ENCODE results near the gene C1orf105. TPM values are rescaled to one million over a fixed set of nuclear protein-coding genes. Genes with fewer than 3 reads are reported as not detected.
A peak's percentile ranks its signal among the peaks of the same experiment; 100 is the strongest.

The C1orf105 gene
- total and polyA plus RNA-seq, 2 experiments from 2014 or later = not detected

- no peak overlapping the region for H3K4me2 ChIP-seq
- Mint-ChIP-seq H3K4me3 (no peak overlapping the region), H3K4me1 (0 out of 3 replicates have a peak, but pooled peaks cover 2% of the 10 kb centered on the region), H3K36me3 (ENCODE audit: low read depth) (no peaks in the 10 kb centered on the region; the same call in 2 of the 3 replicates), H3K9me3 (no peaks in the 10 kb centered on the region), H3K27me3 (ENCODE audit: insufficient read depth, low read depth, poor library complexity) (peaks cover 4% of the 10 kb centered on the region), H3K27ac (no peak overlapping the region)
- peak overlapping the region; percentile 52; the same call in 1 of the 2 replicates for H2AFZ ChIP-seq
- no peak overlapping the region for H3K27ac ChIP-seq (ENCODE audit: low read depth)
- TF ChIP-seq ETS1 (IDR thresholded peaks at IDR 0.05) = no peak
- no peak for TF ChIP-seq CREB1 (CRISPR knock-in tag; IDR thresholded peaks at IDR 0.05; ENCODE audit: low read depth)
- no peak for TF ChIP-seq POLR2AphosphoS5 (IDR thresholded peaks at IDR 0.05; ENCODE audit: low read depth)
- no peak for TF ChIP-seq STAT1 (IDR thresholded peaks at IDR 0.05; ENCODE audit: unreplicated experiment)
- no peak for TF ChIP-seq ZNF331 (CRISPR knock-in tag; IDR thresholded peaks at IDR 0.05; ENCODE audit: low read depth)
- TF ChIP-seq ZNF114 (CRISPR knock-in tag; IDR thresholded peaks at IDR 0.05) = no peak
- no peak for TF ChIP-seq CTCF (conservative IDR thresholded peaks at IDR 0.05; ENCODE audit: low read depth in 2 of 2)
- no peak for TF ChIP-seq EZH2 (IDR thresholded peaks at IDR 0.05; ENCODE audit: low read depth, unreplicated experiment)
- no peak for TF ChIP-seq REST (IDR thresholded peaks at IDR 0.05; ENCODE audit: unreplicated experiment)
- TF ChIP-seq ZNF462 (CRISPR knock-in tag; IDR thresholded peaks at IDR 0.05) = no peak
- TF ChIP-seq JUNB (IDR thresholded peaks at IDR 0.05; ENCODE audit: unreplicated experiment) = no peak
- TF ChIP-seq NANOG (IDR thresholded peaks at IDR 0.05; ENCODE audit: borderline replicate concordance) = no peak
- no peak for TF ChIP-seq EZH2phosphoT487 (IDR thresholded peaks at IDR 0.05; ENCODE audit: unreplicated experiment)
- H3K4me1 ChIP-seq (ENCODE audit: insufficient read depth) = no peaks in the 10 kb centered on the region; the same call in 1 of the 2 replicates
- no peaks in the 10 kb centered on the region for H3K36me3 ChIP-seq (ENCODE audit: insufficient read depth)
- no peaks in the 10 kb centered on the region for H3K79me2 ChIP-seq (replicated peaks; ENCODE audit: insufficient read depth)
- DNase-seq (ENCODE audit: low spot score) (no peak), ATAC-seq (no peak)
- no peaks in the 10 kb centered on the region for H4K20me1 ChIP-seq (replicated peaks; ENCODE audit: insufficient read depth)
- H3K4me3 ChIP-seq = no peak overlapping the region
- peaks cover 11% of the 10 kb centered on the region; the same call in 1 of the 2 replicates for H3K9me2 ChIP-seq (ENCODE audit: insufficient read depth)
- no peaks in the 10 kb centered on the region for H3F3A ChIP-seq (replicated peaks; ENCODE audit: low read depth)
- no peaks in the 10 kb centered on the region for H3K27me3 ChIP-seq (ENCODE audit: insufficient read depth)
These were observed 32.2 kb downstream of the C1orf105 start for GRCh38 chr1:172452536-172453152.
